GM12878 (cell line): ENCODE data around the gene ACBD5.

Experiments used
- EP300 ChIP-seq, 2 experiments: fragments of 150-350 bp in 1 of 2; IDR thresholded peaks; 2 replicates each; pipeline ENCODE4 v1.6.1; 2011 to 2012; ENCODE audit warnings: low read depth in 2 of 2, low read length in 2 of 2, borderline replicate concordance in 1 of 2, improper control_type of control experiment in 1 of 2, inconsistent platforms in 1 of 2; ENCODE audit not compliant: control insufficient read depth in 1 of 2
- ESRRA ChIP-seq: IDR thresholded peaks from 2 replicates; pipeline ENCODE4 v1.6.1; 2012; ENCODE audit warnings: mild to moderate bottlenecking, low read length, improper control_type of control experiment
- IRF3 ChIP-seq: fragments of 450-650 bp; IDR thresholded peaks from 2 replicates; pipeline ENCODE4 v1.6.1; 2014; ENCODE audit warnings: mild to moderate bottlenecking
- NFIC ChIP-seq: IDR thresholded peaks from 2 replicates; pipeline ENCODE4 v1.6.1; 2012; ENCODE audit warnings: low read depth, mild to moderate bottlenecking, inconsistent platforms, low read length, moderate library complexity
- NR2F1 ChIP-seq: fragments of 450-650 bp; conservative IDR thresholded peaks from 2 replicates; pipeline ENCODE4 v1.6.1; 2017; ENCODE audit warnings: mild to moderate bottlenecking
- NRF1 ChIP-seq: conservative IDR thresholded peaks from 2 replicates; pipeline ENCODE4 v1.6.1; 2011; ENCODE audit warnings: mild to moderate bottlenecking, low read depth, low read length, improper control_type of control experiment
- POLR2A ChIP-seq: IDR thresholded peaks from 2 replicates; pipeline ENCODE4 v1.6.1; 2011; ENCODE audit warnings: low read depth, mild to moderate bottlenecking, low read length
- REST ChIP-seq: IDR thresholded peaks from 2 replicates; pipeline ENCODE4 v1.6.1; 2012; ENCODE audit warnings: mild to moderate bottlenecking, low read depth, low read length
- SRF ChIP-seq, 2 experiments: IDR thresholded peaks; 2 replicates each; pipeline ENCODE4 v1.6.1; 2011; ENCODE audit warnings: low read depth in 2 of 2, low read length in 2 of 2, mild to moderate bottlenecking in 1 of 2, moderate library complexity in 1 of 2
- YY1 ChIP-seq: IDR thresholded peaks from 2 replicates; pipeline ENCODE4 v1.6.1; 2011; ENCODE audit warnings: low read depth, mild to moderate bottlenecking, low read length
- TF ChIP-seq, protein P1 (sequence below), 3 experiments: IDR thresholded peaks in 2 of 3; conservative IDR thresholded peaks in 1 of 3; 2 replicates each; pipeline ENCODE4 v1.5.1; 2011; ENCODE audit warnings: low read depth in 3 of 3, low read length in 3 of 3, mild to moderate bottlenecking in 3 of 3, control low read depth in 2 of 3, moderate library complexity in 2 of 3, inconsistent platforms in 1 of 3, mixed read lengths in 1 of 3; ENCODE audit not compliant: control insufficient read depth in 2 of 3, insufficient read depth in 1 of 3; ENCODE audit errors: extremely low read depth in 1 of 3
- TF ChIP-seq, protein P2 (sequence below): IDR thresholded peaks from 2 replicates; pipeline ENCODE4 v1.6.1; 2012; ENCODE audit warnings: low read depth, low read length, improper control_type of control experiment
- TF ChIP-seq, protein P3 (sequence below): IDR thresholded peaks from 2 replicates; pipeline ENCODE4 v1.6.1; 2011; ENCODE audit warnings: low read depth, mild to moderate bottlenecking, low read length, moderate library complexity, borderline replicate concordance; ENCODE audit errors: extremely low read depth

GRCh38 chr10:27242473-27242950 lies 1.9 kb upstream of the ACBD5 start:
- TF ChIP-seq NFIC = no peak; the same call in 1 of the 2 replicates
- TF ChIP-seq ESRRA = no peak
- TF ChIP-seq, protein P1, sequence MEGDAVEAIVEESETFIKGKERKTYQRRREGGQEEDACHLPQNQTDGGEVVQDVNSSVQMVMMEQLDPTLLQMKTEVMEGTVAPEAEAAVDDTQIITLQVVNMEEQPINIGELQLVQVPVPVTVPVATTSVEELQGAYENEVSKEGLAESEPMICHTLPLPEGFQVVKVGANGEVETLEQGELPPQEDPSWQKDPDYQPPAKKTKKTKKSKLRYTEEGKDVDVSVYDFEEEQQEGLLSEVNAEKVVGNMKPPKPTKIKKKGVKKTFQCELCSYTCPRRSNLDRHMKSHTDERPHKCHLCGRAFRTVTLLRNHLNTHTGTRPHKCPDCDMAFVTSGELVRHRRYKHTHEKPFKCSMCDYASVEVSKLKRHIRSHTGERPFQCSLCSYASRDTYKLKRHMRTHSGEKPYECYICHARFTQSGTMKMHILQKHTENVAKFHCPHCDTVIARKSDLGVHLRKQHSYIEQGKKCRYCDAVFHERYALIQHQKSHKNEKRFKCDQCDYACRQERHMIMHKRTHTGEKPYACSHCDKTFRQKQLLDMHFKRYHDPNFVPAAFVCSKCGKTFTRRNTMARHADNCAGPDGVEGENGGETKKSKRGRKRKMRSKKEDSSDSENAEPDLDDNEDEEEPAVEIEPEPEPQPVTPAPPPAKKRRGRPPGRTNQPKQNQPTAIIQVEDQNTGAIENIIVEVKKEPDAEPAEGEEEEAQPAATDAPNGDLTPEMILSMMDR (IDR thresholded peaks at IDR 0.05 in 2 of 3, conservative IDR thresholded peaks at IDR 0.05 in 1 of 3; ENCODE audit: control insufficient read depth in 2 of 3, extremely low read depth in 1 of 3, insufficient read depth in 1 of 3, low read depth in 3 of 3, low read length in 3 of 3) = no peak
- no peak for TF ChIP-seq POLR2A
- no peak for TF ChIP-seq NRF1
- TF ChIP-seq, protein P2, sequence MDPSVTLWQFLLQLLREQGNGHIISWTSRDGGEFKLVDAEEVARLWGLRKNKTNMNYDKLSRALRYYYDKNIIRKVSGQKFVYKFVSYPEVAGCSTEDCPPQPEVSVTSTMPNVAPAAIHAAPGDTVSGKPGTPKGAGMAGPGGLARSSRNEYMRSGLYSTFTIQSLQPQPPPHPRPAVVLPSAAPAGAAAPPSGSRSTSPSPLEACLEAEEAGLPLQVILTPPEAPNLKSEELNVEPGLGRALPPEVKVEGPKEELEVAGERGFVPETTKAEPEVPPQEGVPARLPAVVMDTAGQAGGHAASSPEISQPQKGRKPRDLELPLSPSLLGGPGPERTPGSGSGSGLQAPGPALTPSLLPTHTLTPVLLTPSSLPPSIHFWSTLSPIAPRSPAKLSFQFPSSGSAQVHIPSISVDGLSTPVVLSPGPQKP = no peak
- TF ChIP-seq REST = no peak
- no peak for TF ChIP-seq YY1
- TF ChIP-seq SRF (IDR thresholded peaks at IDR 0.05; ENCODE audit: low read depth in 2 of 2, low read length in 2 of 2) = no peak
- TF ChIP-seq IRF3 = no peak
- no peak for TF ChIP-seq NR2F1
- TF ChIP-seq, protein P3, sequence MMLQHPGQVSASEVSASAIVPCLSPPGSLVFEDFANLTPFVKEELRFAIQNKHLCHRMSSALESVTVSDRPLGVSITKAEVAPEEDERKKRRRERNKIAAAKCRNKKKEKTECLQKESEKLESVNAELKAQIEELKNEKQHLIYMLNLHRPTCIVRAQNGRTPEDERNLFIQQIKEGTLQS = no peak
- TF ChIP-seq EP300 (IDR thresholded peaks at IDR 0.05; ENCODE audit: borderline replicate concordance in 1 of 2, control insufficient read depth in 1 of 2, low read depth in 2 of 2, low read length in 2 of 2) = no peak
